Vagina (tissue), 2 donors: ENCODE data around the gene MSN. TPM values are rescaled to one million over a fixed set of nuclear protein-coding genes. Genes with fewer than 3 reads are reported as not detected.
"Not testable (repeated sequence)": the region's sequence is repeated elsewhere in the genome, so short reads cannot be mapped to it uniquely, and the experiment has no call there.

Experiments used
- DNase-seq, 2 donors: peaks; one replicate each; pipeline ENCODE4 v3.0.0-alpha.2; 2017; ENCODE audit errors: extremely low spot score in 2 of 2
- H3K27ac ChIP-seq: fragments of 200-600 bp; sonication (generic); one replicate; pipeline ENCODE4 v1.5.1; 2019
- H3K27me3 ChIP-seq: fragments of 200-600 bp; sonication (generic); one replicate; pipeline ENCODE4 v1.5.1; 2019
- H3K36me3 ChIP-seq, 2 donors: fragments of 200-600 bp; sonication (generic); one replicate each; pipeline ENCODE4 v1.5.1; 2017 to 2019
- H3K4me1 ChIP-seq: fragments of 200-600 bp; sonication (generic); one replicate; pipeline ENCODE4 v1.5.1; 2019
- H3K4me3 ChIP-seq, 2 donors: fragments of 200-600 bp; sonication (generic); 1 replicate in 1 of 2; 2 replicates in 1 of 2; pipeline ENCODE4 v1.5.1; 2016 to 2019
- H3K9me3 ChIP-seq: fragments of 200-600 bp; sonication (generic); one replicate; pipeline ENCODE4 v1.5.1; 2019
- CTCF ChIP-seq, 3 experiments: fragments of 450-650 bp in 2 of 3; fragments of 200-600 bp in 1 of 3; sonication (generic) in 1 of 3; IDR thresholded peaks; one replicate each; pipeline ENCODE4 v1.5.1; 2017 to 2019; ENCODE audit warnings: antibody characterized with exemption in 3 of 3, mild to moderate bottlenecking in 2 of 3, moderate library complexity in 2 of 3
- POLR2A ChIP-seq, 2 donors: fragments of 450-650 bp; IDR thresholded peaks; one replicate each; pipeline ENCODE4 v1.6.1; 2017; ENCODE audit warnings: antibody characterized with exemption in 2 of 2, mild to moderate bottlenecking in 2 of 2, moderate library complexity in 2 of 2
- POLR2AphosphoS5 ChIP-seq, 2 donors: sonication (generic); formaldehyde crosslinking; IDR thresholded peaks; one replicate each; pipeline ENCODE4 v1.9.0; 2017; ENCODE audit warnings: antibody characterized with exemption in 2 of 2, mild to moderate bottlenecking in 2 of 2, low read depth in 1 of 2; ENCODE audit not compliant: insufficient read depth in 1 of 2
- intact Hi-C: fragments of 100-400 bp; cut with DNase I; formaldehyde crosslinking; loops from one replicate; pipeline ENCODE4 v1.15.1; 2023
- total RNA-seq: library from RNA; depleted of rRNA; stranded (reverse); fragments of >200 nt; gene quantifications from one replicate; pipeline ENCODE4 v1.2.3, GENCODE V29; 2016

MSN gene
- total RNA-seq = 192 TPM

- no peaks in the 10 kb centered on the region for H3K36me3 ChIP-seq
- peaks cover 26% of the 10 kb centered on the region for H3K4me1 ChIP-seq
Observed at GRCh38 chrX:65667503-65668376, at the start of gene MSN. MSN (plus strand) TSS chrX:65667654; CDS start chrX:65667842, 188 bp downstream.

GRCh38 chrX:65620096-65620705 lies 47.3 kb upstream of the MSN start:
- H3K27me3 ChIP-seq, H3K9me3 ChIP-seq, H3K4me1 ChIP-seq, H3K4me3 ChIP-seq, intact Hi-C loops, DNase-seq, H3K36me3 ChIP-seq, H3K27ac ChIP-seq: not testable (repeated sequence)

More at GRCh38 chrX:65667503-65668376, at the start of gene MSN:
- Histone ChIP-seq H3K27me3 (no peaks in the 10 kb centered on the region), H3K4me3 (peak within 1 kb of the TSS; percentile 74 to 76), H3K27ac (peak within 1 kb of the TSS; percentile 98), H3K9me3 (no peaks in the 10 kb centered on the region)
- no peak for TF ChIP-seq CTCF (IDR thresholded peaks at IDR 0.05)
- peak in 1 of 2 donors; percentile 52 for TF ChIP-seq POLR2A (IDR thresholded peaks at IDR 0.05)
- TF ChIP-seq POLR2AphosphoS5 (IDR thresholded peaks at IDR 0.05; ENCODE audit: insufficient read depth in 1 of 2, low read depth in 1 of 2) = peak in 1 of 2 donors; percentile 77
- intact Hi-C loops = loop anchor here (1.0 kb wide), 1 partner anchor 66 kb away; no protein-coding TSS in a partner anchor
- DNase-seq = no peak

- DNase-seq = no peak
- intact Hi-C loops = no loop called here
- TF ChIP-seq POLR2AphosphoS5 (IDR thresholded peaks at IDR 0.05; ENCODE audit: insufficient read depth in 1 of 2, low read depth in 1 of 2) (no peak), CTCF (IDR thresholded peaks at IDR 0.05) (no peak), POLR2A (IDR thresholded peaks at IDR 0.05) (no peak)
- Histone ChIP-seq H3K4me1 (peaks cover 6% of the 10 kb centered on the region), H3K4me3 (no peak overlapping the region), H3K27ac (no peak overlapping the region), H3K27me3 (no peaks in the 10 kb centered on the region), H3K36me3 (no peaks in the 10 kb centered on the region), H3K9me3 (no peaks in the 10 kb centered on the region)
Observed at GRCh38 chrX:65630771-65631170, 36.7 kb upstream of the MSN start.

GRCh38 chrX:65633826-65634225 lies 33.6 kb upstream of the MSN start:
- H3K9me3 ChIP-seq = no peaks in the 10 kb centered on the region
- TF ChIP-seq CTCF (IDR thresholded peaks at IDR 0.05) (no peak), POLR2A (IDR thresholded peaks at IDR 0.05) (no peak), POLR2AphosphoS5 (IDR thresholded peaks at IDR 0.05; ENCODE audit: insufficient read depth in 1 of 2, low read depth in 1 of 2) (no peak)
- no peak overlapping the region for H3K4me3 ChIP-seq
- no peaks in the 10 kb centered on the region for H3K36me3 ChIP-seq
- DNase-seq = no peak
- intact Hi-C loops = no loop called here
- H3K27ac ChIP-seq = no peak overlapping the region
- peaks cover 12% of the 10 kb centered on the region for H3K4me1 ChIP-seq
- no peaks in the 10 kb centered on the region for H3K27me3 ChIP-seq

- no peaks in the 10 kb centered on the region for H3K36me3 ChIP-seq
- H3K27me3 ChIP-seq = no peaks in the 10 kb centered on the region
- intact Hi-C loops = no loop called here
- H3K27ac ChIP-seq = peak overlapping the region; percentile 81
- no peak for DNase-seq
- no peaks in the 10 kb centered on the region for H3K9me3 ChIP-seq
- no peak overlapping the region for H3K4me3 ChIP-seq
- TF ChIP-seq POLR2AphosphoS5 (IDR thresholded peaks at IDR 0.05; ENCODE audit: insufficient read depth in 1 of 2, low read depth in 1 of 2) (no peak), CTCF (IDR thresholded peaks at IDR 0.05) (no peak), POLR2A (IDR thresholded peaks at IDR 0.05) (no peak)
- peaks cover 12% of the 10 kb centered on the region for H3K4me1 ChIP-seq
Observed at GRCh38 chrX:65634732-65635131, 32.7 kb upstream of the MSN start.
